Forelimb muscle (tissue), 1 donor: Measurements from ENCODE around the gene CHTF8. TPM values are rescaled to one million over a fixed set of nuclear protein-coding genes. Genes with fewer than 3 reads are reported as not detected.

Experiments
- DNase-seq: peaks from one replicate; pipeline ENCODE4 v3.0.0-alpha.2; 2013; ENCODE audit warnings: low read depth
- polyA plus RNA-seq: library from polyadenylated mRNA; unstranded; fragments of 120-200 nt; gene quantifications from one replicate; pipeline ENCODE4 v1.2.1, GENCODE V29; 2013; ENCODE audit not compliant: insufficient read length

CHTF8 gene
- polyA plus RNA-seq, 1 donor = 61.6 TPM

GRCh38 chr16:69085032-69085695 lies 47.2 kb downstream of the CHTF8 start:
- no peak for DNase-seq

GRCh38 chr16:69084289-69084688 lies 48.1 kb downstream of the CHTF8 start:
- DNase-seq = no peak

GRCh38 chr16:69083306-69083941 lies 49.0 kb downstream of the CHTF8 start:
- DNase-seq = no peak

DNA sequence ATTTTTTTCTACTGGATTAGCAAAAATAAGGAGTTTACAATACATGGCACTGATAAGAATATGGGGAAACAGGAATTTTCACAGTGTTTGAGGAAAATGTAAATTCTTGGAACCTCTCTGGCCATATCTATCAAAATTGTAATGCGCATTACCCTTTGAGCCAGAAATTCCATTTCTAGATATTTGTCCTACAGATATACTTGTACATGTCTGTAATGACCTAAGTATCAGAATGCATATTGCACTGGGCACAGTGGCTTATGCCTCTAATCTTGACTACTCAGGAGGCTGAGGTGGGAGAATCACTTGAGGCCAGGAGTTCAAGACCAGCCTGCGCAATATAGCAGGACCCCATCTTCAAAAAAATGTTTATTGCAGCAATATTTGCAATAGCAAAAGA lies 52.7 kb downstream of the CHTF8 start:
- no peak for DNase-seq

GRCh38 chr16:69078073-69078472 lies 54.3 kb downstream of the CHTF8 start:
- no peak for DNase-seq

GRCh38 chr16:69077251-69077650 lies 55.1 kb downstream of the CHTF8 start:
- DNase-seq = no peak

DNA sequence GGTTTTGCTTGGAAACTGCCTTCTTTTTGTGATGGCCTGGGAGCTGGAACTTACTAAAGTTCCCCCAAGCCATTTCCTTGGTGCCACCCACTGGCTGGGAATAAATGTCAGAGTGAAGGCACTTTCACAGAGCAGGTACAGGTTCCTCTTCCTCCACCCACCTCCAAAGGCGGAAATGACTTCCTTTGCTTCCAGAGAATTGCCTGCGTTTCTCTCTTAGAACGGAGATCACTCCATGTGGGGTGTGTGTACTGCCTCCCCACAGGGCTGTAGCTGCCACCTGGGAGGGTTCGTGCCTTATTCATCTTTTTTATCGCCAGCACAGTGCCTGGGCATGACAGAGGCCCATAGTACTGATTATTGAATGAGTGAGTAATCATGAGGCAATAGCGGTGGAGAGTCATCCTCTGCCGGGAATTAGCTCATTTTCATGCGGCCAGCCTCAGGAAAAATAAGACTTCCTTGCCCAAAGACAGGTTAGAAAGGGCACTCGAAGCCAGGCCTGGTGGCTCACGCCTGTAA lies 59.1 kb downstream of the CHTF8 start:
- DNase-seq = no peak

- no peak for DNase-seq
Measured at GRCh38 chr16:69072640-69072974, 59.8 kb downstream of the CHTF8 start.

- DNase-seq = no peak
Measured at GRCh38 chr16:69071036-69071435, 61.4 kb downstream of the CHTF8 start.

DNA sequence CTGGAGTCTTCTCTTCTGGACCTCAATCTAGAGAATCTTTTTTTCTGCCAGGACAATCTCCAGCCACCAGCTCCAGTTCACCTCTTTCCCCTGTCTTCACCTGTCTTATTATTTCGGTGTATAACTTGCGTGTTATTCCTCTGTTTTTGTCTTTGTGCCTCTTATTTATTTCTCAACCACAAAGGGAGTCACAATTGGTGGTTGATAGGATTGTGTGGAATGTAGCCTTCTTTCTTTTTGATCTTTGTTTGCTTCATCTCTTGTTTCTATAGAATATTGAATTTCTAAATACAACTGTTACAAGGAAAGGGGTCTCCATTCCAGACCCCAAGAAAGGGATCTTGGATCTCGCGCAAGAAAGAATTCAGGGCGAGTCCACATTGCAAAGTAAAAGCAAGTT lies 62.9 kb downstream of the CHTF8 start:
- DNase-seq = no peak

Other genes starting within 250 kb of the CHTF8 start
- gene HAS3, start 26.9 kb downstream of the CHTF8 start, polyA plus RNA-seq = 2.2 TPM
- gene UTP4, start 61 bp upstream of the CHTF8 start, polyA plus RNA-seq = 33.7 TPM
- gene SNTB2, start 54.6 kb upstream of the CHTF8 start, polyA plus RNA-seq = 13.4 TPM
- 38.7 TPM for gene VPS4A, start 178.8 kb upstream of the CHTF8 start, polyA plus RNA-seq
- gene PDF, start 198.0 kb upstream of the CHTF8 start, polyA plus RNA-seq = 6.8 TPM
- gene COG8, start 207.0 kb upstream of the CHTF8 start, polyA plus RNA-seq = 24.2 TPM
- 18.8 TPM for gene NIP7, start 207.2 kb upstream of the CHTF8 start, polyA plus RNA-seq
- gene TMED6, start 219.2 kb upstream of the CHTF8 start, polyA plus RNA-seq = 1.5 TPM